CD14-positive monocyte (primary cell): ENCODE measurements around the gene TRUB2. TPM values are rescaled to one million over a fixed set of nuclear protein-coding genes. Genes with fewer than 3 reads are reported as not detected.

Source experiments
- DNase-seq, 3 donors: peaks; one replicate each; pipeline ENCODE4 v3.0.0-alpha.2; 2011 to 2022
- H2AFZ ChIP-seq: 2 replicates; pipeline ENCODE4 v1.6.0; 2012; ENCODE audit warnings: mild to moderate bottlenecking, low read depth, low read length, inconsistent platforms; ENCODE audit not compliant: insufficient read depth, poor library complexity, severe bottlenecking
- H3K27ac ChIP-seq, 2 donors: 1 replicate in 1 of 2; 2 replicates in 1 of 2; pipeline ENCODE4 v1.5.1; 2012 to 2013; ENCODE audit warnings: low read length in 2 of 2, control low read depth in 1 of 2, inconsistent platforms in 1 of 2, low read depth in 1 of 2, mild to moderate bottlenecking in 1 of 2
- H3K27me3 ChIP-seq, 2 donors: one replicate each; pipeline versions ENCODE4 v1.6.0 to v1.6.1; 2011 to 2013; ENCODE audit warnings: low read length in 2 of 2; ENCODE audit not compliant: control insufficient read depth in 2 of 2, insufficient read depth in 2 of 2
- H3K36me3 ChIP-seq, 2 donors: replicated peaks in 1 of 2; 1 replicate in 1 of 2; 2 replicates in 1 of 2; pipeline versions ENCODE4 v1.5.1 to v1.6.1; 2012 to 2013; ENCODE audit warnings: low read length in 2 of 2, control low read depth in 1 of 2, inconsistent platforms in 1 of 2, mild to moderate bottlenecking in 1 of 2; ENCODE audit not compliant: insufficient read depth in 2 of 2, control insufficient read depth in 1 of 2
- H3K4me1 ChIP-seq, 2 donors: 1 replicate in 1 of 2; 2 replicates in 1 of 2; pipeline versions ENCODE4 v1.5.1 to v1.6.1; 2012 to 2013; ENCODE audit warnings: low read length in 2 of 2, control low read depth in 1 of 2, inconsistent platforms in 1 of 2, mild to moderate bottlenecking in 1 of 2, moderate library complexity in 1 of 2; ENCODE audit not compliant: insufficient read depth in 2 of 2, control insufficient read depth in 1 of 2
- H3K4me2 ChIP-seq: replicated peaks from 2 replicates; pipeline ENCODE3; 2012; ENCODE audit warnings: low read length, moderate library complexity, mild to moderate bottlenecking; ENCODE audit not compliant: poor library complexity, severe bottlenecking; ENCODE audit errors: extremely low read depth
- H3K4me3 ChIP-seq, 3 experiments: fragments of 200-600 bp in 1 of 3; sonication (generic) in 1 of 3; replicated peaks in 1 of 3; 1 replicate in 2 of 3; 2 replicates in 1 of 3; pipeline ENCODE4 v1.5.1; 2011 to 2013; ENCODE audit warnings: low read length in 3 of 3, mild to moderate bottlenecking in 3 of 3, control low read depth in 2 of 3, low read depth in 2 of 3, inconsistent platforms in 1 of 3, moderate library complexity in 1 of 3
- H3K79me2 ChIP-seq: 2 replicates; pipeline ENCODE4 v1.6.0; 2012; ENCODE audit warnings: mild to moderate bottlenecking, control low read depth, inconsistent platforms, low read length, moderate library complexity; ENCODE audit not compliant: insufficient read depth
- H3K9ac ChIP-seq: 2 replicates; pipeline ENCODE4 v1.6.0; 2017; ENCODE audit warnings: low read length, mild to moderate bottlenecking; ENCODE audit not compliant: insufficient read depth, poor library complexity, severe bottlenecking
- H3K9me3 ChIP-seq, 2 donors: replicated peaks in 1 of 2; 1 replicate in 1 of 2; 2 replicates in 1 of 2; pipeline versions ENCODE4 v1.5.1 to v1.6.1; 2012 to 2013; ENCODE audit warnings: low read length in 2 of 2, control low read depth in 1 of 2; ENCODE audit not compliant: control insufficient read depth in 1 of 2, insufficient read depth in 1 of 2
- H4K20me1 ChIP-seq: 2 replicates; pipeline ENCODE4 v1.6.0; 2012; ENCODE audit warnings: mild to moderate bottlenecking, low read length, control low read depth, moderate library complexity; ENCODE audit not compliant: insufficient read depth
- H3K27ac Mint-ChIP-seq, 7 donors: one replicate each; pipeline ENCODE4 v1.8.0; 2020; ENCODE audit warnings: mild to moderate bottlenecking in 7 of 7, mixed read lengths in 7 of 7, moderate library complexity in 6 of 7, inconsistent platforms in 2 of 7
- H3K27me3 Mint-ChIP-seq, 3 donors: one replicate each; pipeline ENCODE4 v1.8.0; 2021 to 2022; ENCODE audit warnings: low read depth in 3 of 3, mild to moderate bottlenecking in 3 of 3, mixed read lengths in 3 of 3, moderate library complexity in 3 of 3, inconsistent platforms in 1 of 3
- H3K36me3 Mint-ChIP-seq, 2 donors: one replicate each; pipeline ENCODE4 v1.8.0; 2020; ENCODE audit warnings: mixed read lengths in 2 of 2, inconsistent platforms in 1 of 2, mild to moderate bottlenecking in 1 of 2
- H3K4me1 Mint-ChIP-seq: one replicate; pipeline ENCODE4 v1.8.0; 2020; ENCODE audit warnings: mild to moderate bottlenecking, mixed read lengths
- H3K4me3 Mint-ChIP-seq, 2 donors: one replicate each; pipeline ENCODE4 v1.8.0; 2020; ENCODE audit warnings: mild to moderate bottlenecking in 2 of 2, mixed read lengths in 2 of 2, moderate library complexity in 1 of 2
- H3K9me3 Mint-ChIP-seq, 7 donors: one replicate each; pipeline ENCODE4 v1.8.0; 2020 to 2022; ENCODE audit warnings: mixed read lengths in 7 of 7, mild to moderate bottlenecking in 6 of 7, moderate library complexity in 6 of 7, inconsistent platforms in 2 of 7
- WGBS: methylation state at CpG from one replicate; pipeline ENCODE4 v1.1.5; 2013; ENCODE audit warnings: missing lambda C conversion rate; ENCODE audit not compliant: insufficient coverage; 5-methylcytosine and 5-hydroxymethylcytosine counted together
- intact Hi-C, 2 donors: fragments of 100-400 bp; cut with micrococcal nuclease; formaldehyde crosslinking; loops; one replicate each; pipeline versions ENCODE4 v1.15.0 to v1.15.1; 2023
- polyA plus RNA-seq, 3 donors: library from polyadenylated mRNA; depleted of rRNA in 1 of 3; unstranded in 2 of 3; stranded (reverse) in 1 of 3; fragments of 300-500 nt in 2 of 3; fragments of >200 nt in 1 of 3; fragmentation: Illumina TruSeq in 2 of 3; gene quantifications; 1 replicate in 2 of 3; 2 replicates in 1 of 3; pipeline ENCODE4 v1.2.3, GENCODE V29; 2012 to 2021
- TF ChIP-seq, protein P1 (sequence below): fragments of 200-600 bp; IDR thresholded peaks from one replicate; pipeline ENCODE4 v1.8.0; 2022; ENCODE audit warnings: antibody characterized with exemption, mild to moderate bottlenecking

The TRUB2 gene
- polyA plus RNA-seq, 3 donors = 5.9 to 17.0 (median 13.5) TPM

DNA sequence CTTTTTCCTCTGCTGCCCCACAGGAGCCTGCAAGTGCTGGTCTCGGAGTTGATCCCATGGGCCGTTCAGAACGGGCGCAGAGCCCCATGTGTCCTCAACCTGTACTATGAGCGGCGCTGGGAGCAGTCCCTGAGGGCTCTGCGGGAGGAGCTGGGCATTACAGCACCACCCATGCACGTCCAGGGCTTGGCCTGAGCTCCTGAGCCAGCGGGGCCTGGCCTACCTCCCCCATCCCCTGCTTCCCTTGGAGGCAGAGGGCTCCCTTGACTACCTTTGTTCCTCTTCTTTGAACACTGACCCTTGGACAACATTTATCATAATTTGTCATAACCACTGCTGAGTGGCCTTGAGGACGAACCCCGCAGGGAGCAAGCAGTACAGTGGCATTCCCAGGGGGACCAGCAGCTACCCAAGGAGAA, 11.2 kb upstream of the TRUB2 start:
- H3K36me3 ChIP-seq = peaks cover 0 to 11% of the 10 kb centered on the region in 2 donors
- H3K4me3 ChIP-seq = no peak overlapping the region
- peak overlapping the region in 1 of 2 donors; percentile 21 for H3K4me3 Mint-ChIP-seq
- H2AFZ ChIP-seq = no peak overlapping the region
- 99% methylated on average over 11 of the region's 11 CpGs for WGBS
- no peak for DNase-seq
- no peak overlapping the region for H3K4me2 ChIP-seq
- peak overlapping the region in 1 of 7 donors; percentile 20 for H3K27ac Mint-ChIP-seq
- H3K27me3 Mint-ChIP-seq = peaks cover 0 to 3% (median 0%) of the 10 kb centered on the region in 3 donors
- intact Hi-C loops = no loop called here
- H3K9me3 Mint-ChIP-seq = no peaks in the 10 kb centered on the region
- TF ChIP-seq, protein P1, sequence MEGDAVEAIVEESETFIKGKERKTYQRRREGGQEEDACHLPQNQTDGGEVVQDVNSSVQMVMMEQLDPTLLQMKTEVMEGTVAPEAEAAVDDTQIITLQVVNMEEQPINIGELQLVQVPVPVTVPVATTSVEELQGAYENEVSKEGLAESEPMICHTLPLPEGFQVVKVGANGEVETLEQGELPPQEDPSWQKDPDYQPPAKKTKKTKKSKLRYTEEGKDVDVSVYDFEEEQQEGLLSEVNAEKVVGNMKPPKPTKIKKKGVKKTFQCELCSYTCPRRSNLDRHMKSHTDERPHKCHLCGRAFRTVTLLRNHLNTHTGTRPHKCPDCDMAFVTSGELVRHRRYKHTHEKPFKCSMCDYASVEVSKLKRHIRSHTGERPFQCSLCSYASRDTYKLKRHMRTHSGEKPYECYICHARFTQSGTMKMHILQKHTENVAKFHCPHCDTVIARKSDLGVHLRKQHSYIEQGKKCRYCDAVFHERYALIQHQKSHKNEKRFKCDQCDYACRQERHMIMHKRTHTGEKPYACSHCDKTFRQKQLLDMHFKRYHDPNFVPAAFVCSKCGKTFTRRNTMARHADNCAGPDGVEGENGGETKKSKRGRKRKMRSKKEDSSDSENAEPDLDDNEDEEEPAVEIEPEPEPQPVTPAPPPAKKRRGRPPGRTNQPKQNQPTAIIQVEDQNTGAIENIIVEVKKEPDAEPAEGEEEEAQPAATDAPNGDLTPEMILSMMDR = no peak
- no peaks in the 10 kb centered on the region for H3K9me3 ChIP-seq
- peaks cover 19 to 31% of the 10 kb centered on the region in 2 donors for H3K36me3 Mint-ChIP-seq
- H3K27ac ChIP-seq = no peak overlapping the region
- no peaks in the 10 kb centered on the region for H3K79me2 ChIP-seq
- H3K4me1 Mint-ChIP-seq = no peaks in the 10 kb centered on the region
- no peaks in the 10 kb centered on the region for H4K20me1 ChIP-seq
- H3K9ac ChIP-seq = no peak overlapping the region
- H3K27me3 ChIP-seq = no peaks in the 10 kb centered on the region
- no peaks in the 10 kb centered on the region for H3K4me1 ChIP-seq

DNA sequence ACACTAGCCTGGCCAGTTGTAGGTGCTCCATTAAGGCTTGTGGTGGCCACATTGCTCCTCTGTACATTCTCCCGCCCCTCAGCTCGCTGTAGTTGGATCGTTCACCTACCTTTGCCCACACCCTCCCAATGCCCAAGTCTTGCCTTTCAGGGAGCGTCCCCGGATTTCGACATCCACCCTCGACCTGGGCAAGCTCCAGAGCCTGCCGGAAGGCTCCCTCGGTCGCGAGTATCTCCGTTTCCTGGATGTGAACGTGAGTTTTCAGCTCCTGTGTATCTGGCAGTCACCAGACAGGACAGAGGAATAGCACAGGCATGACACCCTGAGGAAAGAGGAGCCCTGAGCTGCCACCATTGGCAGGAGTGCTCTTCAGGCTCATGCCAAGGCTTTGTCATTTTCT, 3.4 kb upstream of the TRUB2 start:
- Mint-ChIP-seq H3K36me3 (peaks cover 24 to 28% of the 10 kb centered on the region in 2 donors), H3K27me3 (peaks cover 0 to 3% (median 1%) of the 10 kb centered on the region in 3 donors), H3K4me1 (peaks cover 14% of the 10 kb centered on the region), H3K4me3 (no peak overlapping the region), H3K27ac (peak overlapping the region in 1 of 7 donors; percentile 45), H3K9me3 (no peaks in the 10 kb centered on the region)
- DNase-seq = no peak
- Histone ChIP-seq H4K20me1 (no peaks in the 10 kb centered on the region), H3K4me1 (peaks cover 20 to 23% of the 10 kb centered on the region in 2 donors), H3K79me2 (peaks cover 30% of the 10 kb centered on the region), H3K4me3 (no peak overlapping the region), H3K9ac (no peak overlapping the region), H3K9me3 (no peaks in the 10 kb centered on the region), H3K27me3 (no peaks in the 10 kb centered on the region), H3K4me2 (no peak overlapping the region), H2AFZ (no peak overlapping the region), H3K27ac (no peak overlapping the region), H3K36me3 (peaks cover 8 to 30% of the 10 kb centered on the region in 2 donors)
- intact Hi-C loops = loop anchor here in 1 of 2 donors (10.0 kb wide), 1 partner anchor 49 kb away; the partner anchor contains the start of gene URM1
- whole genome bisulfite sequencing = 87% methylated on average over 13 of the region's 13 CpGs
- TF ChIP-seq, protein P1 = no peak
